ENCODE results near the gene VWA8.
"Not testable (repeated sequence)": the region's sequence is repeated elsewhere in the genome, so short reads cannot be mapped to it uniquely, and the experiment has no call there.

VWA8 gene

DNA sequence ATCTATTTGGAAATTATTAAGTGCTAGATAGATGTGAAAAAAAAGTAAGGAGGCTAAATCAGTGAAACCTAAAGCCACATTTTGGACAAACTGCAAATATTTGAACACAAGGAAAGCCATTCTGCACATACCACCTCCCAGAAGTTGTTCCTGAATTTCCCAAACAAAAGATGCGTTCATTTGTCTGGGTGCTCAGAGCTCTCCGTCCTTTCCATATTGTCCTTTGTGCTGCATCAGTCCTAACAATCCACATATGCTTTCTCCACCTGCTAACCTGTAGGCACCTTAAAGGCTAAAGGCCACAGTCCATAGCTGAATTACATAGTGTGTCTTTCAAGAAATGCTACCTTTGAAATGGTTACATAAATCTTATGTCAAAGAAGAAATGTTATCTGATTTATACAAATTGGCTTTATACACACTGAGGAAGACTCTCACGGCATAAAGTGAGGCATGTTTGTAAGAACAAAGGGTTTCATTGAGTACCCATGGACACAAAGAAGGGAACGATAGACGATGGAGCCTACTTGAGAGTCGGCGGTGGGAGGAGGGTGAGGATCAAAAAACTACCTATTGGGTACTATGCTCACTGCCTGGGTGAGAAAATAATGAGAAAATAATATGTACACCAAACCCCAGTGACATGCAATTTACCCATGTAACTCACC, 321.5 kb downstream of the VWA8 start:
- DNase-seq, result no peak

GRCh38 chr13:41637586-41637985, 323.3 kb downstream of the VWA8 start:
- DNase-seq, result no peak

DNA sequence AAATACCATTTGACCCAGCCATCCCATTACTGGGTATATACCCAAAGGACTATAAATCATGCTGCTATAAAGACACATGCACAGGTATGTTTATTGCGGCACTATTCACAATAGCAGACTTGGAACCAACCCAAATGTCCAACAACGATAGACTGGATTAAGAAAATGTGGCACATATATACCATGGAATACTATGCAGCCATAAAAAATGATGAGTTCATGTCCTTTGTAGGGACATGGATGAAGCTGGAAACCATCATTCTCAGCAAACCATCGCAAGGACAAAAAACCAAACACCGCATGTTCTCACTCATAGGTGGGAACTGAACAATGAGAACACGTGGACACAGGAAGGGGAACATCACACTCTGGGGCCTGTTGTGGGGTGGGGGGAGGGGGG, 323.9 kb downstream of the VWA8 start:
- DNase-seq, result not testable (repeated sequence)

DNA sequence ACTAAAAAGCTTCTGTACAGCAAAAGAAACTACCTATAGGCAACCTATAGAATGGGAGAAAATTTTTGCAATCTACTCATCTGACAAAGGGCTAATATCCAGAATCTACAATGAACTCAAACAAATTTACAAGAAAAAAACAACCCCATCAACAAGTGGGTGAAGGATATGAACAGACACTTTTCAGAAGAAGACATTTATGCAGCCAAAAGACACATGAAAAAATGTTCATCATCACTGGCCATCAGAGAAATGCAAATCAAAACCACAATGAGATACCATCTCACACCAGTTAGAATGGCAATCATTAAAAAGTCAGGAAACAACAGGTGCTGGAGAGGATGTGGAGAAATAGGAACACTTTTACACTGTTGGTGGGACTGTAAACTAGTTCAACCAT, 324.3 kb downstream of the VWA8 start:
- not testable (repeated sequence) for DNase-seq

DNA sequence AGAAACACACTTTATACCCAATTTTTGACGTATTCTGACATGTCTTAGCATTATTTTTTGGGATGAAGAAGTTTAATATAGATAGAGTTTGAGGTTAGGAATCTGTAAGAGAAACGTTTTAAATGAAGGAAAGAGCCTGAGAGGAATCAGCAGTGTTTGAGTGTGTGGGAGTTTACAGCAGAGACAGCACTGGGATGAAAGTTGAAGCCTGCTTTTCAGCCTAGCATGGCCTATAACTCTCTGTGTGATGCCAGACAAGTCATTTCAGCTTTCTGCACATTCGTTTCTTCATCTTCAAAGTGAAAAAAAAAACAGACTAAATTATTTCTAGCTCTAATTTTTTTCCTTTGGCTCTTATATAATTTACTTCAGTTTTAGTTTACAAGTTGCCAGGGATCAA, 326.5 kb downstream of the VWA8 start:
- no peak for DNase-seq

DNA sequence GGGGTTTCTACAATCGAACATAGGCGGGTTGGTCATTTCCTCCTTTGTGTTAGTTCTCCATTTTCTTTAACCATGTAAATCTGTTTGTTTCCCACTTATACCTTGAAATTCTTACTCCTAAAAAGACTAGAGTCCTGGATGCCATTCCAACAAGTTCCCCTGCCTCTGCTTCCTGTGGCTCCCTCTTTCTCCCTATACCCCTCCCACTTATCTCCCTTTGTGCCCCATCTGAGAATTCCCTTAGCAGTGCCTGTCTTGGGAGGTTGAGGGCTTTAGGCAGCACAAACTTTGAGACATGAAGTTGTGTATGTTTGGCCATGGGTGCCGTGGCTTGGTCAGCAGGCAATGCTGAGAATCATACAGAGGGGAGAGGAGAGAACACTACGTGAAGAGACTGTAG, 327.1 kb downstream of the VWA8 start:
- no peak for DNase-seq

GRCh38 chr13:41631296-41631965, 329.5 kb downstream of the VWA8 start:
- no peak for DNase-seq

DNA sequence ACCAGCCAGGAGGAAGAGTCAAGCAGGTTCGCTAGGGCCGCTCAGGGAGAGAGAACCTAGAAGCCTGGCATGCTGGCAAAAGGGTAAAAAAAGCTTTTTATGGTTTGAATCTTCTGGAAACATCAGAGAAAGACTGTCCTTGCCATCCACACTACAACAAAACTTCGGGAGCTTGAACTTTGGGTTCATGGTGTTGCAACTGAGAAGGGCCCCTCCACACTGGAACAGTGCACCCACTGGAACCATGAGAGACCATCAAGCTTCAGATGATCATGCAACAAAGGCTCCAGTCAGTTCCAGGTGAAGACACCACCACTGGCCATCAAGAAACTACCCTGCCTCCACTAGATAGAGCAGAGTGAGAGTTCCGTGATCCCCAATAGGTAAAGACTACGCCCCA, 333.5 kb downstream of the VWA8 start:
- no peak for DNase-seq

DNA sequence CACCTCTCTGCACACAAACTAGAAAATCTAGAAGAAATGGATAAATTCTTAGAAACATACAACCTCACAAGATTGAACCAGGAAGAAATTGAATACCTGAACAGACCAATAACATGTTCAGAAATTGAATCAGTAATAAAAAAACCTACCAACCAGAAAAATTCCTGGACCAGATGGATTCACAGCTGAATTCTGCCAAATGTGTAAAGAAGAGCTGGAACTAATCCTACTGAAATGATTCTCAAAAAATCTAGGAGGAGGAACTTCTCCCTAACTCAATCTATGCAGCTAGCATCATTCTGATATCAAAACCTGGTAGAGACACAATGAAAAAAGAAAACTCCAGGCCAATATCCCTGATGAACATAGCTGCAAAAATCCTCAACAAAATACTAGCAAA, 336.9 kb downstream of the VWA8 start:
- DNase-seq, result no peak

DNA sequence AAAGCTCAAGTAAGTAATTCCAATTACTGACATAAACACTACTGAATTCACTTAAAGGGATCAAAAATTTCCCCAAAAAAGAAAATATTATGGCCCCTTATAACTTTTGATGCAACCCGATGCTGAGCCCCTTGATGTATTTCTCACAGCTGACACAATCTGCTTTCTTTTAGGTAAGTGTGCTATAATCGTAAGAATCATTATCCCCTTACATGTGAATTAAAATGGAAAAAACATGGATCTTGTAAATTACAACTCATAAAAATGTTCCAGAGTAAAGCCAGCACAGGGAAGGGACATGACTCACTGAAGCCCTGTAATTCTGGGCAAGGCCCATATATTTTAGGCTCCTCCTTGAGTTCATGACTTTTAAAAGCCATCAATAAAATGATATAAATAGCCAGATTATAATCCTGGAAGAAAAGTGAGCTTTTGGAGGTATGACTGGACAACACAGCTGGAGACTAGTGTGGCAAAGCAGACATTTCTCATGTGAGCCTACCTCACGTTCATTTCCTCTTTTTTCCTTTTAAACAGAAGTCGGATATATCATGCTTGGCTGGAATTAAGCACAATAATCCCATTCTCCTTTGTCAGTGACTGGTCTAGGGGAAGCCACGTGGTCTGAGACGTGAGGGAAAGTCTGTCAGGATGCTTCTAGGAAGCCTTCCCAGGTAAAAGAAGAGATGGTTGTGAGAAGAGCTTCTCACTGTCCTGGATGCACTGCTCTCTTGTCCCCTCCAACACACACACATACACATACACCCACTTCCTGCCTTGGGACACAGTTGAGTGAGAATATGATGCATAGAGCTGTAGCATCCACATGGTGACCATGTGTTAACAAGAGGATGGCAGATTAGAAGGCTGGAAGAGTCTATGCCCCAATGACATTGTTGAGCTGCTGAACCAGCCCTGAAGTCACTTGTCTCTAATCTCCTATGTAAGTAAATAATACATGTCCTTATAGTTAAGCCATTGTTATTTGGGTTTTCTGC, 338.2 kb downstream of the VWA8 start:
- no peak for DNase-seq

DNA sequence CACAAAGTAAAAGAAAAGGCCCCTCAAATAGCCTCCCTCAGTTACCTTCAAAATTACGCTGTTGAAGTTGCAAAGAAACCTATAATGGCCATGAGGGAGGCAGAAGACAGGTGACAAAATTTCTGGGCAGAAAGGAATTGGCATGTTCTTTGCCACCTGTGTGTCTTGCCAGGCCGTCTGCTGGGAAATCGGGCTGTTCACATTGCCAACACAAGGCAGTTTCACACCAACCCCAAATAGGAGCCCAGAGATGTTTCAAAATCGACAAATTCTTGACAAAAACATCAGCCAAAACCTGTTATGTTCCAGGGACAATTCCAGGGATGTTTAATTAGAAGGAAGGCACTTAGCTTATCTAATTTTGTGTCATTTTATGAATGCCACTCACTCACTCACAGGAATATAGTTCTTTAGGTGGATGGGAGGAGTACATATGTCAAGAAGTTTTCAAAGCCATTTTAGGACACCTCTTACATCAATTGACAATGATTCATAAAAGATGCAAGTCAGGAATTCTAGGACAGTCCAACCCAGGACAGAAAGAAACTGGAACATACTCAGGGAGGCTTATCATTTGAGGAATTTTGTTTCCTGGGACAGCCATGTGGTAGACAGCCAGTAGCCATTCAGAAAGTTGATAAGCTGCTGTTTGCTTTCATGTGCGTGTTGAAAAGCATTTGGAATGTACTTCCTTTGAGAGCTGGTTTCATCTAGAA, 339.0 kb downstream of the VWA8 start:
- DNase-seq, result no peak

DNA sequence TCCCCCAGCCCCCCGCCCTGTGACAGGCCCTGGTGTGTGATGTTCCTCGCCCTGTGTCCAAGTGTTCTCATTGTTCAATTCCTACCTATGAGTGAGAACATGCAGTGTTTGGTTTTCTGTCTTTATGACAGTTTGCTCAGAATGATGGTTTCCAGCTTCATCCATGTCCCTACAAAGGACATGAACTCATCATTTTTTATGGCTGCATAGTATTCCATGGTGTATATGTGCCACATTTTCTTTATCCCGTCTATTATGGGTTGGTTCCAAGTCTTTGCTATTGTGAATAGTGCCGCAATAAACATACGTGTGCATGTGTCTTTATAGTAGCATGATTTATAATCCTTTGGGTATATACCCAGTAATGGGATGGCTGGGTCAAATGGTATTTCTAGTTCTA, 343.3 kb downstream of the VWA8 start:
- not testable (repeated sequence) for DNase-seq

- no peak for DNase-seq
Measured at GRCh38 chr13:41616151-41616550, 344.8 kb downstream of the VWA8 start.

DNA sequence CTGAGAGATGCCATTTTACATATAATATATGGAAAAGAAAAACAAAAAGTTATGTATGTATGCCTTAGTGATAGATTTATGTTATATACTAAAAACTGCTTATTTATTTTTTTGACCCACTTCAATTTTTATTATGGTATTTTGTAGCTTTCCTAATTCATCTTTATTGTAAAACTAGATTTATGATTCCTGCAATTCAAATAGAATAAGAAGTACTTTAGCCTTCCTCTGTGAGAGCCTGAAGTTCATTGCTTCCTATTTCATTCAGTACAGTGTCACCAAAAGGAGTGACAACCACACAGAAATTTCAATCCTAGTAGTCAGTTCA, 345.4 kb downstream of the VWA8 start:
- no peak for DNase-seq

- no peak for DNase-seq
Measured at GRCh38 chr13:41614671-41615527, 346.0 kb downstream of the VWA8 start.

- DNase-seq, result no peak
Measured at GRCh38 chr13:41613984-41614661, 346.8 kb downstream of the VWA8 start.

DNA sequence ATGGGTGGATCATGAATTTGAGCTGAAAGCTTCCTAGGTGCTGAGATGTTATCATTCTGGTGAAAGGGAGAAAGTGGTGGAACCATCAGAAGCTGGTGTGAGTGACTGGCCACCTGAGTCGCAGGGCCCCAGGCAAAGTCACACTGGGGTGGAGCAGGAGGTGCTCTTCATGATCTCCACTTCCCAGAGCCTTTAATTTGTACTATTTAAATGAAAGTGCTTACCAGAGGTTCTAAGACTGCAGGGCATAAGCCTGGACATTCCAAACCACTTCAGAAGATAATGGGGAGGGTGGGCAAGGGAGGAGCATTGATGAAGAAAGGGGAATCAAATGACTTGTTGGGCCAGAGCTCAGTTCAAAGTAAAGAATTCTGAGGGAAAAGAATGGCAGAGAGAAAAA, 347.4 kb downstream of the VWA8 start:
- no peak for DNase-seq

DNA sequence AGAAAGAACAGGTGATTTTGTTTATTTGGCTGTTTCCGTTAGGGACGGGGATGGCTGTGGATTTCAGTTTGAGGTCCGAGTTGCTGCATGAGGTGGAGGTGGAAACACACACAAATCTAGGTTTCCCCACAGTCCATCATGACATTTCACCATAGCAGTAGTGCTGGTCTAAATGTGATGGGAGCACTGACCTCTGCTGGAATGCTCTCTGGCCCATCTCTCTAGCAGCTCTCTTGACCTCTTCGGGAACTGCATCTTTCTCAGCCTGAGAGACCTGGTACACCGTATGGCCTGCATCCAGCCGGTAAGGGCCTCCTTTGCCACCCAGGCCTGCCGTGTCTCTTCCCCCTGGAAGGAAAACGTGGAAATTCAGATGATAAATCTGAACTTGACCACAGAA, 349.5 kb downstream of the VWA8 start:
- no peak for DNase-seq

DNA sequence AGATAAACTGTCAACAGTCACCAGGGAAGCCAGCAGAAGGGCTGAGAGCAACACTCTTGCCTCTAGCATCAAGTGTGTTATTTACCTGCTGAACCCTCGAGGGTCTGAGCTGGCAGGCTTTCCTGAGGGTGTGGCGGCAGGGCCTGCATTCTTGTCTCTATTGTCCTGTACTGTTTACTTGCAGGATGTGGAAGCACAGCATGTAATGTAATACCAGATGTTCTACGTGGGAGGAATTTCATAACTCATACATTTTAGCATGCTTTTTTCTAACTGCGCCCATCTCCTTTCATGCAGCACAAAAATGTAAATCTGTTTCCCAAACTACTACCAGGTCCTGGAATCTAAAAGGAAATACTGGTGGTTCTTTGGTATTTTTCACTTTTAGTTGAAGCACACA, 350.5 kb downstream of the VWA8 start:
- no peak for DNase-seq

- DNase-seq, result no peak
Measured at GRCh38 chr13:41609828-41610227, 351.1 kb downstream of the VWA8 start.

- DNase-seq, result no peak
Measured at GRCh38 chr13:41608839-41609177, 352.1 kb downstream of the VWA8 start.

Data from stimulated activated CD8-positive, alpha-beta memory T cell treated with anti-CD3 and anti-CD28 coated beads, Interleukin-4, amount 100 ng/mL, for 48 hours (primary cell).